ENCODE results near the gene HES3.

The HES3 gene

GRCh38 chr1:6263716-6264115 lies 19.7 kb downstream of the HES3 start:
- DNase-seq: no peak

GRCh38 chr1:6265151-6265550 lies 21.2 kb downstream of the HES3 start:
- no peak for DNase-seq

GRCh38 chr1:6266641-6267040 lies 22.7 kb downstream of the HES3 start:
- DNase-seq: no peak

GRCh38 chr1:6267686-6268322 lies 23.8 kb downstream of the HES3 start:
- DNase-seq: no peak

GRCh38 chr1:6268415-6268814 lies 24.4 kb downstream of the HES3 start:
- DNase-seq: no peak

- DNase-seq: no peak
Measured at GRCh38 chr1:6269296-6269695, 25.3 kb downstream of the HES3 start.

GRCh38 chr1:6269720-6270400 lies 25.9 kb downstream of the HES3 start:
- peak in 1 of 2 experiments; percentile 75 for DNase-seq

GRCh38 chr1:6270401-6270800 lies 26.4 kb downstream of the HES3 start:
- no peak for DNase-seq

GRCh38 chr1:6271006-6271405 lies 27.0 kb downstream of the HES3 start:
- peak in 1 of 2 experiments; percentile 30 for DNase-seq

- DNase-seq: no peak
Measured at GRCh38 chr1:6271554-6271953, 27.6 kb downstream of the HES3 start.

GRCh38 chr1:6272452-6272851 lies 28.5 kb downstream of the HES3 start:
- DNase-seq: no peak

- DNase-seq: no peak
Measured at GRCh38 chr1:6272868-6273267, 28.9 kb downstream of the HES3 start.

GRCh38 chr1:6273380-6273891 lies 29.5 kb downstream of the HES3 start:
- DNase-seq: no peak

- DNase-seq: no peak
Measured at GRCh38 chr1:6274102-6274501, 30.1 kb downstream of the HES3 start.

GRCh38 chr1:6274622-6275139 lies 30.7 kb downstream of the HES3 start:
- no peak for DNase-seq

GRCh38 chr1:6275826-6276782 lies 32.1 kb downstream of the HES3 start:
- DNase-seq: no peak

- no peak for DNase-seq
Measured at GRCh38 chr1:6276811-6277555, 33.0 kb downstream of the HES3 start.

GRCh38 chr1:6278263-6278662 lies 34.3 kb downstream of the HES3 start:
- no peak for DNase-seq

GRCh38 chr1:6279066-6279465 lies 35.1 kb downstream of the HES3 start:
- DNase-seq: no peak

- DNase-seq: no peak
Measured at GRCh38 chr1:6279613-6280383, 35.8 kb downstream of the HES3 start.

GRCh38 chr1:6280761-6281451 lies 36.9 kb downstream of the HES3 start:
- no peak for DNase-seq
